KMS-11 (cell line): ENCODE data around the gene KCNN3.

Experiments used
- H2AFZ ChIP-seq: fragments of 200-600 bp; sonication (generic); 2 replicates; pipeline ENCODE4 v1.6.1; 2016; ENCODE audit warnings: antibody characterized with exemption, mixed run types, low read depth
- H3K27ac ChIP-seq: fragments of 200-600 bp; sonication (generic); 2 replicates; pipeline ENCODE4 v1.6.1; 2016; ENCODE audit warnings: mild to moderate bottlenecking, mixed run types
- H3K27me3 ChIP-seq: fragments of 200-600 bp; sonication (generic); 2 replicates; pipeline ENCODE4 v1.6.1; 2017; ENCODE audit warnings: mild to moderate bottlenecking, low read depth, mixed run types, moderate library complexity; ENCODE audit not compliant: insufficient read depth
- H3K36me3 ChIP-seq: fragments of 200-600 bp; sonication (generic); 2 replicates; pipeline ENCODE4 v1.6.1; 2017; ENCODE audit warnings: mild to moderate bottlenecking, mixed run types; ENCODE audit not compliant: insufficient read depth
- H3K4me1 ChIP-seq: fragments of 200-600 bp; sonication (generic); 2 replicates; pipeline ENCODE4 v1.6.1; 2016; ENCODE audit warnings: mild to moderate bottlenecking, low read depth, mixed run types; ENCODE audit not compliant: poor library complexity, severe bottlenecking
- H3K4me2 ChIP-seq: fragments of 200-600 bp; sonication (generic); 2 replicates; pipeline ENCODE4 v1.7.0; 2016; ENCODE audit warnings: mild to moderate bottlenecking, mixed run types
- H3K4me3 ChIP-seq: fragments of 200-600 bp; sonication (generic); IDR thresholded peaks from 2 replicates; pipeline ENCODE4 v1.6.1; 2017; ENCODE audit warnings: low read depth, low read length, mixed read lengths; ENCODE audit not compliant: insufficient read depth
- H3K79me2 ChIP-seq: fragments of 200-600 bp; sonication (generic); 2 replicates; pipeline ENCODE4 v1.6.1; 2016; ENCODE audit warnings: low read depth, mixed run types; ENCODE audit not compliant: insufficient read depth
- H3K9ac ChIP-seq: fragments of 200-600 bp; sonication (generic); 2 replicates; pipeline ENCODE4 v1.6.1; 2016; ENCODE audit warnings: mild to moderate bottlenecking, mixed run types
- H4K20me1 ChIP-seq: fragments of 200-600 bp; sonication (generic); 2 replicates; pipeline ENCODE4 v1.6.1; 2016; ENCODE audit warnings: mild to moderate bottlenecking, mixed run types; ENCODE audit not compliant: insufficient read depth
- TF ChIP-seq, protein P1 (sequence below): fragments of 200-600 bp; sonication (generic); conservative IDR thresholded peaks from 2 replicates; pipeline ENCODE4 v1.6.1; 2017; ENCODE audit warnings: low read depth, mild to moderate bottlenecking, antibody characterized with exemption, low read length, moderate library complexity, mixed read lengths

Gene KCNN3

DNA sequence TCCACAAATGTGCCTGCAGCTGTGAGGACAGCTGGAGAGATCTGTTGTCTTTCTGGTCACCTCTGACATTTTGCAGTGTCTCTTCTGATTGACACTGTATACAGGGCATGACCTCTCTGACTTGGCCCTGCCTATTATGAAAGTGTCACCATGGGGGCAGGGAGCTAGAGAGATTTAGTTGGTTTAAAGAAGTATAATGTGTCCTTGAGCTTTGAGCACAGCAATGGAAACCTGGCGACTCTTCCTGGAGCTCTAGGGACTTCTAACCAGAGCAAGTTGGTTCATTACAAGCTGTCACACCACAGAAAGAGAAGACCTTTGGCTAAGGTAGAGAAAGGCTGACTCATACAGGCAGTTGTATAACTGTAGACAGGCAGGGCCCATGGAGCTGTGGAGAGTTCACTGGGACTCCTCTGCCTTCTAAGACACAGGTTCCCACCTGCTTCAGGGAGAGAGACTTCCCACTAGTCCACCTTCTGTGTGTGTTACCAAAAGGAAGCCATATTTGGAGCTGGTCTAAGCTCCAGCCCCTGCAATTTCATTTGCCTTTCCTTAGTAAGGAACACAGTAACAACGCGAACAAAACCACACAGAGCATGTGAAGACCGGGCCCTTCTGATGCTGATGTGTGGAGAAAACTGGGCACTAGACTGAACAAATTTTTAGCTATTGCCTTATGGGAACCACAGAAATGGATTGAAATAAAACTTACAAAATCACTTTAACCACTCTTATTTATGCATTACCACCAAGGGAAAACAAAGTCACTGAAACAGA is 171.6 kb downstream of the KCNN3 start:
- Histone ChIP-seq H3K9ac (no peak overlapping the region), H3K4me1 (peaks cover 5% of the 10 kb centered on the region), H4K20me1 (no peaks in the 10 kb centered on the region), H3K27ac (no peak overlapping the region), H3K4me2 (no peak overlapping the region), H3K27me3 (no peaks in the 10 kb centered on the region), H3K36me3 (no peaks in the 10 kb centered on the region), H3K79me2 (no peaks in the 10 kb centered on the region), H2AFZ (0 out of 2 replicates have a peak overlapping the region, but pooled peaks have one; percentile 1), H3K4me3 (no peak overlapping the region)
- TF ChIP-seq, protein P1, sequence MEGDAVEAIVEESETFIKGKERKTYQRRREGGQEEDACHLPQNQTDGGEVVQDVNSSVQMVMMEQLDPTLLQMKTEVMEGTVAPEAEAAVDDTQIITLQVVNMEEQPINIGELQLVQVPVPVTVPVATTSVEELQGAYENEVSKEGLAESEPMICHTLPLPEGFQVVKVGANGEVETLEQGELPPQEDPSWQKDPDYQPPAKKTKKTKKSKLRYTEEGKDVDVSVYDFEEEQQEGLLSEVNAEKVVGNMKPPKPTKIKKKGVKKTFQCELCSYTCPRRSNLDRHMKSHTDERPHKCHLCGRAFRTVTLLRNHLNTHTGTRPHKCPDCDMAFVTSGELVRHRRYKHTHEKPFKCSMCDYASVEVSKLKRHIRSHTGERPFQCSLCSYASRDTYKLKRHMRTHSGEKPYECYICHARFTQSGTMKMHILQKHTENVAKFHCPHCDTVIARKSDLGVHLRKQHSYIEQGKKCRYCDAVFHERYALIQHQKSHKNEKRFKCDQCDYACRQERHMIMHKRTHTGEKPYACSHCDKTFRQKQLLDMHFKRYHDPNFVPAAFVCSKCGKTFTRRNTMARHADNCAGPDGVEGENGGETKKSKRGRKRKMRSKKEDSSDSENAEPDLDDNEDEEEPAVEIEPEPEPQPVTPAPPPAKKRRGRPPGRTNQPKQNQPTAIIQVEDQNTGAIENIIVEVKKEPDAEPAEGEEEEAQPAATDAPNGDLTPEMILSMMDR, result no peak; the same call in 1 of the 2 replicates

GRCh38 chr1:154697710-154698109 is 172.4 kb downstream of the KCNN3 start:
- H3K27ac ChIP-seq, result no peak overlapping the region
- no peaks in the 10 kb centered on the region for H4K20me1 ChIP-seq
- H3K4me1 ChIP-seq, result peaks cover 5% of the 10 kb centered on the region
- no peak overlapping the region for H2AFZ ChIP-seq
- H3K9ac ChIP-seq, result no peak overlapping the region
- H3K27me3 ChIP-seq, result no peaks in the 10 kb centered on the region
- no peak overlapping the region for H3K4me2 ChIP-seq
- no peak overlapping the region for H3K4me3 ChIP-seq
- H3K36me3 ChIP-seq, result no peaks in the 10 kb centered on the region
- TF ChIP-seq, protein P1, result no peak
- H3K79me2 ChIP-seq, result no peaks in the 10 kb centered on the region

DNA sequence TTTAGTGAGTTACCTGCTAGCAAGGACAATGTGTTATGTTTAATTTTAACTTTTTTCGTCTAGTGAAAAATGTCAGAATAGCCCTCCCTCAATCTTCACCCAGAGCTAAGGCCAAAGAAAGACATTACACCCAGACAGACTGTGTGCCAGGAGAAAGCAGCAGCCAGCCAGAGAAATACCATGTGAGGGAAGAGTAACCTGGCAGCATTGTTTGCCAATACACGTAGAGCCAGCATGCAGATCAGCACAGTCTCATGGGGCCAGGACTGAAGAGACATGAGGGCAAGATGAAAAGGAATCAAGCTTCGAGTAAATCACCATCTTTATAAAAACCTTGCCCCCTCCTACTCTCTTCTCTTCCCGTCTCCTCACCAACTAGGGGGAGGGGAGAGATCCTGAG is 173.6 kb downstream of the KCNN3 start:
- TF ChIP-seq, protein P1, result no peak
- H3K9ac ChIP-seq, result no peak overlapping the region
- no peak overlapping the region for H3K4me2 ChIP-seq
- no peaks in the 10 kb centered on the region for H3K27me3 ChIP-seq
- no peak overlapping the region for H2AFZ ChIP-seq
- H3K4me3 ChIP-seq, result no peak overlapping the region
- H4K20me1 ChIP-seq, result no peaks in the 10 kb centered on the region
- H3K36me3 ChIP-seq, result no peaks in the 10 kb centered on the region
- no peak overlapping the region for H3K27ac ChIP-seq
- H3K79me2 ChIP-seq, result no peaks in the 10 kb centered on the region
- H3K4me1 ChIP-seq, result peaks cover 5% of the 10 kb centered on the region

DNA sequence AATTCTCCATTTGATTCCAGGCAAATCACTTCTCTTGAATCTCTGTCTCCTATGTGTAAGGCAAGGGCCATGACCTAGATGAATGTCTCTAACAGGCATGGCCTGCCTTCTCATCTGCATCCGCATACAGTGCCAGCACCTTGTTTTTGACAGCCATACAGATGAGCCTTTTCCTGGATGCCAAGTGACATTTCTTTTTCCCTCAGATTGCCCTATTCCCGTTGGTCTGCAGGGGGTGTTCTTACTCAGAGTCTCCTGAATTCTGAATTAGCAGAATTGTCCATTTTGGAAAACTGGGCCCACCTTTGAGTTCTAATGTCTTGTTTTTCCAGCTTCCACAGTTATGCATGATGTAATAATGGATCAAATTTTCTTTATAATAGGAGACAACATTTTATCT is 174.1 kb downstream of the KCNN3 start:
- no peak overlapping the region for H2AFZ ChIP-seq
- H3K4me2 ChIP-seq, result no peak overlapping the region
- H3K27me3 ChIP-seq, result no peaks in the 10 kb centered on the region
- H3K36me3 ChIP-seq, result no peaks in the 10 kb centered on the region
- no peaks in the 10 kb centered on the region for H3K79me2 ChIP-seq
- no peak overlapping the region for H3K9ac ChIP-seq
- TF ChIP-seq, protein P1, result no peak; the same call in 1 of the 2 replicates
- no peak overlapping the region for H3K4me3 ChIP-seq
- peaks cover 5% of the 10 kb centered on the region for H3K4me1 ChIP-seq
- no peaks in the 10 kb centered on the region for H4K20me1 ChIP-seq
- no peak overlapping the region for H3K27ac ChIP-seq
